Measurements from ENCODE around the gene MTX2. TPM values are rescaled to one million over a fixed set of nuclear protein-coding genes. Genes with fewer than 3 reads are reported as not detected.

Gene MTX2
- total RNA-seq, 1 donor from 2014 or later = 19.5 TPM

GRCh38 chr2:176272870-176273459, 3.7 kb downstream of the MTX2 start:
- no peak for TF ChIP-seq CTCF (IDR thresholded peaks at IDR 0.05; ENCODE audit: unreplicated experiment)
- no peaks in the 10 kb centered on the region for H3K9me3 Mint-ChIP-seq (ENCODE audit: unreplicated experiment)
- no peaks in the 10 kb centered on the region for H3K36me3 Mint-ChIP-seq (ENCODE audit: low read depth, unreplicated experiment)
- no peak for DNase-seq (ENCODE audit: low spot score)
- H3K4me1 Mint-ChIP-seq (ENCODE audit: unreplicated experiment) = peaks cover 12% of the 10 kb centered on the region
- no peaks in the 10 kb centered on the region for H3K27me3 Mint-ChIP-seq (ENCODE audit: unreplicated experiment)
- no peak overlapping the region for H3K4me3 Mint-ChIP-seq (ENCODE audit: unreplicated experiment)
- no peak overlapping the region for H3K27ac Mint-ChIP-seq (ENCODE audit: unreplicated experiment)

- H3K9me3 Mint-ChIP-seq (ENCODE audit: unreplicated experiment) = no peaks in the 10 kb centered on the region
Observed at GRCh38 chr2:176278927-176279326, 9.7 kb downstream of the MTX2 start.

GRCh38 chr2:176280156-176280555, 10.9 kb downstream of the MTX2 start:
- H3K27ac Mint-ChIP-seq (ENCODE audit: unreplicated experiment) = no peak overlapping the region
- no peak overlapping the region for H3K4me3 Mint-ChIP-seq (ENCODE audit: unreplicated experiment)
- no peak for TF ChIP-seq CTCF (IDR thresholded peaks at IDR 0.05; ENCODE audit: unreplicated experiment)
- H3K4me1 Mint-ChIP-seq (ENCODE audit: unreplicated experiment) = peaks cover 14% of the 10 kb centered on the region
- H3K9me3 Mint-ChIP-seq (ENCODE audit: unreplicated experiment) = no peaks in the 10 kb centered on the region
- no peak for DNase-seq (ENCODE audit: low spot score)
- H3K36me3 Mint-ChIP-seq (ENCODE audit: low read depth, unreplicated experiment) = no peaks in the 10 kb centered on the region
- H3K27me3 Mint-ChIP-seq (ENCODE audit: unreplicated experiment) = peaks cover 7% of the 10 kb centered on the region

More at GRCh38 chr2:176278927-176279326, 9.7 kb downstream of the MTX2 start:
- no peak overlapping the region for H3K4me3 Mint-ChIP-seq (ENCODE audit: unreplicated experiment)
- no peak for TF ChIP-seq CTCF (IDR thresholded peaks at IDR 0.05; ENCODE audit: unreplicated experiment)
- no peak overlapping the region for H3K27ac Mint-ChIP-seq (ENCODE audit: unreplicated experiment)
- H3K27me3 Mint-ChIP-seq (ENCODE audit: unreplicated experiment) = peaks cover 7% of the 10 kb centered on the region
- no peak for DNase-seq (ENCODE audit: low spot score)
- peaks cover 12% of the 10 kb centered on the region for H3K4me1 Mint-ChIP-seq (ENCODE audit: unreplicated experiment)
- no peaks in the 10 kb centered on the region for H3K36me3 Mint-ChIP-seq (ENCODE audit: low read depth, unreplicated experiment)

GRCh38 chr2:176280867-176281658, 11.8 kb downstream of the MTX2 start:
- H3K27ac Mint-ChIP-seq (ENCODE audit: unreplicated experiment) = peak overlapping the region; percentile 44

More at GRCh38 chr2:176280867-176281658, 11.8 kb downstream of the MTX2 start:
- Mint-ChIP-seq H3K4me3 (ENCODE audit: unreplicated experiment) (no peak overlapping the region), H3K4me1 (ENCODE audit: unreplicated experiment) (peaks cover 18% of the 10 kb centered on the region), H3K9me3 (ENCODE audit: unreplicated experiment) (no peaks in the 10 kb centered on the region), H3K27me3 (ENCODE audit: unreplicated experiment) (peaks cover 7% of the 10 kb centered on the region), H3K36me3 (ENCODE audit: low read depth, unreplicated experiment) (no peaks in the 10 kb centered on the region)
- DNase-seq (ENCODE audit: low spot score) = no peak
- TF ChIP-seq CTCF (IDR thresholded peaks at IDR 0.05; ENCODE audit: unreplicated experiment) = no peak
